GM12891 (cell line): ENCODE results near the gene EPB41L3.

Experiments
- POLR2A ChIP-seq: IDR thresholded peaks from 2 replicates; pipeline ENCODE4 v1.6.1; 2011; ENCODE audit warnings: low read depth, low read length, control low read depth
- POLR2AphosphoS5 ChIP-seq: IDR thresholded peaks from 2 replicates; pipeline ENCODE4 v1.6.1; 2011; ENCODE audit warnings: low read depth, low read length, control low read depth
- TAF1 ChIP-seq: IDR thresholded peaks from 2 replicates; pipeline ENCODE4 v1.6.1; 2011; ENCODE audit warnings: low read depth, low read length, control low read depth

GRCh38 chr18:5527603-5528002, 16.2 kb downstream of the EPB41L3 start:
- TF ChIP-seq TAF1: no peak
- no peak for TF ChIP-seq POLR2AphosphoS5
- TF ChIP-seq POLR2A: no peak
